Right forelimb (tissue), 1 donor: ENCODE data around the gene RPP21.
"Not testable (repeated sequence)": the region's sequence is repeated elsewhere in the genome, so short reads cannot be mapped to it uniquely, and the experiment has no call there.

Experiments
- DNase-seq: peaks from one replicate; pipeline ENCODE4 v3.0.0-alpha.2; 2018

Gene RPP21

GRCh38 chr6:30331981-30332380 is 13.0 kb upstream of the RPP21 start:
- no peak for DNase-seq

- no peak for DNase-seq
Measured at GRCh38 chr6:30334075-30334783, 10.7 kb upstream of the RPP21 start.

- DNase-seq = no peak
Measured at GRCh38 chr6:30340589-30341054, 4.3 kb upstream of the RPP21 start.

- no peak for DNase-seq
Measured at GRCh38 chr6:30341218-30341617, 3.7 kb upstream of the RPP21 start.

- DNase-seq = no peak
Measured at GRCh38 chr6:30341728-30342127, 3.2 kb upstream of the RPP21 start.

GRCh38 chr6:30344191-30344867 is 627 bp upstream of the RPP21 start:
- DNase-seq = no peak

- DNase-seq = no peak
Measured at GRCh38 chr6:30345852-30346251, 896 bp downstream of the RPP21 start.

GRCh38 chr6:30348957-30349356 is 4.0 kb downstream of the RPP21 start:
- DNase-seq = no peak

- DNase-seq = no peak
Measured at GRCh38 chr6:30349421-30350177, 4.6 kb downstream of the RPP21 start.

GRCh38 chr6:30350524-30350923 is 5.6 kb downstream of the RPP21 start:
- no peak for DNase-seq

- DNase-seq = no peak
Measured at GRCh38 chr6:30352550-30352949, 7.6 kb downstream of the RPP21 start.

- no peak for DNase-seq
Measured at GRCh38 chr6:30355281-30355680, 10.3 kb downstream of the RPP21 start.

GRCh38 chr6:30356536-30356935 is 11.6 kb downstream of the RPP21 start:
- DNase-seq = no peak

- no peak for DNase-seq
Measured at GRCh38 chr6:30357678-30358540, 13.0 kb downstream of the RPP21 start.

GRCh38 chr6:30359276-30359675 is 14.3 kb downstream of the RPP21 start:
- no peak for DNase-seq

GRCh38 chr6:30360139-30360538 is 15.2 kb downstream of the RPP21 start:
- DNase-seq = no peak

- no peak for DNase-seq
Measured at GRCh38 chr6:30361661-30362060, 16.7 kb downstream of the RPP21 start.

GRCh38 chr6:30363459-30363858 is 18.5 kb downstream of the RPP21 start:
- no peak for DNase-seq

GRCh38 chr6:30364591-30364990 is 19.6 kb downstream of the RPP21 start:
- no peak for DNase-seq

GRCh38 chr6:30369280-30369679 is 24.3 kb downstream of the RPP21 start:
- DNase-seq = not testable (repeated sequence)

GRCh38 chr6:30378290-30378937 is 33.5 kb downstream of the RPP21 start:
- DNase-seq = no peak

GRCh38 chr6:30380464-30380863 is 35.5 kb downstream of the RPP21 start:
- no peak for DNase-seq
